Endodermal cell (in vitro differentiated cells): ENCODE measurements around the gene SMYD3. TPM values are rescaled to one million over a fixed set of nuclear protein-coding genes. Genes with fewer than 3 reads are reported as not detected.

Experiments
- DNase-seq: peaks from one replicate; pipeline ENCODE4 v3.0.0-alpha.2; 2017
- H3K27ac ChIP-seq: 2 replicates; pipeline ENCODE4 v1.5.1; 2013; ENCODE audit warnings: mild to moderate bottlenecking, low read depth, low read length, moderate library complexity
- H3K27me3 ChIP-seq: 2 replicates; pipeline ENCODE4 v1.6.1; 2013; ENCODE audit warnings: mild to moderate bottlenecking, low read length, moderate library complexity; ENCODE audit not compliant: insufficient read depth, control insufficient read depth, poor library complexity, severe bottlenecking
- H3K36me3 ChIP-seq: 2 replicates; pipeline ENCODE4 v1.7.0; 2013; ENCODE audit warnings: mild to moderate bottlenecking, low read length, moderate library complexity; ENCODE audit not compliant: control insufficient read depth, insufficient read depth
- H3K4me1 ChIP-seq: one replicate; pipeline ENCODE4 v1.7.0; 2013; ENCODE audit warnings: low read length; ENCODE audit not compliant: control insufficient read depth, insufficient read depth
- H3K4me3 ChIP-seq: 2 replicates; pipeline ENCODE4 v1.5.1; 2013; ENCODE audit warnings: mild to moderate bottlenecking, low read length, moderate library complexity
- H3K9ac ChIP-seq: 2 replicates; pipeline ENCODE4 v1.6.1; 2013; ENCODE audit warnings: mild to moderate bottlenecking, low read length, moderate library complexity; ENCODE audit not compliant: poor library complexity, severe bottlenecking; ENCODE audit errors: extremely low read depth
- H3K9me3 ChIP-seq: 2 replicates; pipeline ENCODE4 v1.6.1; 2013; ENCODE audit warnings: mild to moderate bottlenecking, low read length, moderate library complexity; ENCODE audit not compliant: control insufficient read depth
- H3K27ac Mint-ChIP-seq: 2 replicates; pipeline ENCODE4 v1.8.0; 2020; ENCODE audit warnings: mixed read lengths
- H3K27me3 Mint-ChIP-seq: 2 replicates; pipeline ENCODE4 v1.8.0; 2021; ENCODE audit warnings: mild to moderate bottlenecking, mixed read lengths; ENCODE audit not compliant: insufficient read depth
- H3K36me3 Mint-ChIP-seq: 2 replicates; pipeline ENCODE4 v1.8.0; 2020; ENCODE audit warnings: low read depth, mixed read lengths
- H3K4me1 Mint-ChIP-seq: 2 replicates; pipeline ENCODE4 v1.8.0; 2020; ENCODE audit warnings: mixed read lengths
- H3K4me3 Mint-ChIP-seq: 2 replicates; pipeline ENCODE4 v1.8.0; 2020; ENCODE audit warnings: mild to moderate bottlenecking, moderate library complexity, mixed read lengths
- H3K9me3 Mint-ChIP-seq: 2 replicates; pipeline ENCODE4 v1.8.0; 2020; ENCODE audit warnings: mild to moderate bottlenecking, mixed read lengths
- CTCF ChIP-seq: fragments of 200-600 bp; sonication (generic); conservative IDR thresholded peaks from 2 replicates; pipeline ENCODE4 v1.5.0; 2021; ENCODE audit warnings: antibody characterized with exemption, mild to moderate bottlenecking
- WGBS, 2 experiments: methylation state at CpG; one replicate each; pipeline versions ENCODE4 v1.1.5 to v1.1.7; 2013; ENCODE audit warnings: missing lambda C conversion rate in 2 of 2, mixed read lengths in 1 of 2; ENCODE audit not compliant: insufficient coverage in 1 of 2, insufficient read length in 1 of 2; 5-methylcytosine and 5-hydroxymethylcytosine counted together
- total RNA-seq, 2 donors: library from RNA; stranded (reverse); fragmentation: NEBNext Ultra II Directional in 1 of 2; extraction: Animal tissue kit (Norgen Biotek cat#: 25700) in 1 of 2; gene quantifications; 2 replicates in 1 of 2; 3 replicates in 1 of 2; pipeline ENCODE4 v1.2.1, GENCODE V29; 2021

The SMYD3 gene
- total RNA-seq, 2 donors from 2014 or later = 32.3 to 45.8 TPM

GRCh38 chr1:246117066-246117791, 389.9 kb downstream of the SMYD3 start:
- no peaks in the 10 kb centered on the region for H3K27me3 ChIP-seq
- Mint-ChIP-seq H3K9me3 (no peaks in the 10 kb centered on the region), H3K27me3 (no peaks in the 10 kb centered on the region), H3K36me3 (no peaks in the 10 kb centered on the region), H3K4me3 (no peak overlapping the region), H3K4me1 (peaks cover 16% of the 10 kb centered on the region), H3K27ac (no peak overlapping the region)
- H3K4me1 ChIP-seq = peaks cover 13% of the 10 kb centered on the region
- peak; percentile 80 for TF ChIP-seq CTCF
- H3K9me3 ChIP-seq = no peaks in the 10 kb centered on the region
- peak; percentile 75 for DNase-seq
- no peak overlapping the region for H3K27ac ChIP-seq
- 68 to 75% methylated on average over 6 to 9 of the region's 10 CpGs for WGBS, 2 experiments
- H3K36me3 ChIP-seq = no peaks in the 10 kb centered on the region
- no peak overlapping the region for H3K4me3 ChIP-seq
- H3K9ac ChIP-seq = no peak overlapping the region

- H3K27me3 Mint-ChIP-seq = no peaks in the 10 kb centered on the region
- no peaks in the 10 kb centered on the region for H3K9me3 Mint-ChIP-seq
- Histone ChIP-seq H3K27me3 (no peaks in the 10 kb centered on the region), H3K36me3 (no peaks in the 10 kb centered on the region), H3K4me1 (peaks cover 25% of the 10 kb centered on the region), H3K27ac (no peak overlapping the region), H3K4me3 (no peak overlapping the region), H3K9me3 (no peaks in the 10 kb centered on the region), H3K9ac (no peak overlapping the region)
- no peak for TF ChIP-seq CTCF
- WGBS, 2 experiments = 80 to 81% methylated on average over 5 to 9 of the region's 9 CpGs
- no peaks in the 10 kb centered on the region for H3K36me3 Mint-ChIP-seq
- no peak overlapping the region for H3K4me3 Mint-ChIP-seq
- H3K27ac Mint-ChIP-seq = peak overlapping the region; percentile 62
- peak; percentile 58 for DNase-seq
- peaks cover 30% of the 10 kb centered on the region for H3K4me1 Mint-ChIP-seq
Measured at GRCh38 chr1:246114369-246114768, 392.7 kb downstream of the SMYD3 start.

- Histone ChIP-seq H3K4me3 (no peak overlapping the region), H3K27ac (no peak overlapping the region), H3K27me3 (no peaks in the 10 kb centered on the region), H3K4me1 (peaks cover 25% of the 10 kb centered on the region), H3K9ac (no peak overlapping the region), H3K9me3 (no peaks in the 10 kb centered on the region), H3K36me3 (no peaks in the 10 kb centered on the region)
- DNase-seq = no peak
- Mint-ChIP-seq H3K27ac (peak overlapping the region; percentile 62), H3K4me1 (peaks cover 31% of the 10 kb centered on the region), H3K36me3 (no peaks in the 10 kb centered on the region), H3K4me3 (no peak overlapping the region), H3K9me3 (no peaks in the 10 kb centered on the region), H3K27me3 (no peaks in the 10 kb centered on the region)
- 86 to 88% methylated on average over 3 to 8 of the region's 8 CpGs for WGBS, 2 experiments
- no peak for TF ChIP-seq CTCF
Measured at GRCh38 chr1:246113555-246114095, 393.5 kb downstream of the SMYD3 start.
